ENCODE results near the gene TCIRG1. TPM values are rescaled to one million over a fixed set of nuclear protein-coding genes. Genes with fewer than 3 reads are reported as not detected.

TCIRG1 gene
- total RNA-seq, 4 donors from 2014 or later, result 84.4 to 251 (median 142) TPM

DNA sequence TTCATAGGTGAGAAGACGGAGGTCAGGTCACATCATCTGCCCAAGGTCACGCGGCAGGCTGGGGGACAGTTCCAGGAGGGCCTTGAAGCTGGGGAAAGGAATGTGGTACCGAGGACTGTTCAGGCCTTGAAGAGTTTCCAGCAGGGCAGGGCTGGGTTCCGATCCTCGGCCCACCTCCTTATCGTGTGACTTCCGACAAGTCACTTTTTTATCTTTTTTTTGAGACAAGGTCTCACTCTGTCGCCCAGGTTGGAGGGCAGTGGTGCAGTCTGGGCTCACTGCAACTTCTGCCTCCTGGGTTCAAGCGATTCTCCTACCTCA lies 7.7 kb upstream of the TCIRG1 start:
- DNase-seq (ENCODE audit: low spot score) (no peak), ATAC-seq (ENCODE audit: low FRiP score) (no peak)
- TF ChIP-seq, protein P1, sequence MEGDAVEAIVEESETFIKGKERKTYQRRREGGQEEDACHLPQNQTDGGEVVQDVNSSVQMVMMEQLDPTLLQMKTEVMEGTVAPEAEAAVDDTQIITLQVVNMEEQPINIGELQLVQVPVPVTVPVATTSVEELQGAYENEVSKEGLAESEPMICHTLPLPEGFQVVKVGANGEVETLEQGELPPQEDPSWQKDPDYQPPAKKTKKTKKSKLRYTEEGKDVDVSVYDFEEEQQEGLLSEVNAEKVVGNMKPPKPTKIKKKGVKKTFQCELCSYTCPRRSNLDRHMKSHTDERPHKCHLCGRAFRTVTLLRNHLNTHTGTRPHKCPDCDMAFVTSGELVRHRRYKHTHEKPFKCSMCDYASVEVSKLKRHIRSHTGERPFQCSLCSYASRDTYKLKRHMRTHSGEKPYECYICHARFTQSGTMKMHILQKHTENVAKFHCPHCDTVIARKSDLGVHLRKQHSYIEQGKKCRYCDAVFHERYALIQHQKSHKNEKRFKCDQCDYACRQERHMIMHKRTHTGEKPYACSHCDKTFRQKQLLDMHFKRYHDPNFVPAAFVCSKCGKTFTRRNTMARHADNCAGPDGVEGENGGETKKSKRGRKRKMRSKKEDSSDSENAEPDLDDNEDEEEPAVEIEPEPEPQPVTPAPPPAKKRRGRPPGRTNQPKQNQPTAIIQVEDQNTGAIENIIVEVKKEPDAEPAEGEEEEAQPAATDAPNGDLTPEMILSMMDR (IDR thresholded peaks at IDR 0.05), result no peak

DNA sequence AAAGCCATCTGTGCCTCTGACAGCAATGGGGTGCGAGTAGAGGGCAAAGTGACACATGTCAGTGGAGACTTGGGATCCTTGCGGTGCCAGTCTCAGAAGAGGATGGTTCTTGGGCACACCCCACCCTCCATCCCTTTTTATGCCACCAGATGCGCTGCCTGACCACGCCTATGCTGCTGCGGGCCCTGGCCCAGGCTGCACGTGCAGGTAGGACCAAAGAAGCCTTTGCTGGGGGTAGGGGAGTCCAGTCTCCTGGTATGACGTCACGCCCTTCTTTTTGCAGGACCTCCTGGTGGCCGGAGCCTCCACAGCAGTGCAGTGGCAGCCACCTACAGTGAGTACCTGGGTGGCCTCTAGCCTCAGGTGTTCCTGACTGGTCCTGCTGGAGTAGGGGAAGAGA lies 6.8 kb upstream of the TCIRG1 start:
- no peak for DNase-seq (ENCODE audit: low spot score)
- TF ChIP-seq, protein P1 (IDR thresholded peaks at IDR 0.05), result no peak
- ATAC-seq (ENCODE audit: low FRiP score), result no peak

DNA sequence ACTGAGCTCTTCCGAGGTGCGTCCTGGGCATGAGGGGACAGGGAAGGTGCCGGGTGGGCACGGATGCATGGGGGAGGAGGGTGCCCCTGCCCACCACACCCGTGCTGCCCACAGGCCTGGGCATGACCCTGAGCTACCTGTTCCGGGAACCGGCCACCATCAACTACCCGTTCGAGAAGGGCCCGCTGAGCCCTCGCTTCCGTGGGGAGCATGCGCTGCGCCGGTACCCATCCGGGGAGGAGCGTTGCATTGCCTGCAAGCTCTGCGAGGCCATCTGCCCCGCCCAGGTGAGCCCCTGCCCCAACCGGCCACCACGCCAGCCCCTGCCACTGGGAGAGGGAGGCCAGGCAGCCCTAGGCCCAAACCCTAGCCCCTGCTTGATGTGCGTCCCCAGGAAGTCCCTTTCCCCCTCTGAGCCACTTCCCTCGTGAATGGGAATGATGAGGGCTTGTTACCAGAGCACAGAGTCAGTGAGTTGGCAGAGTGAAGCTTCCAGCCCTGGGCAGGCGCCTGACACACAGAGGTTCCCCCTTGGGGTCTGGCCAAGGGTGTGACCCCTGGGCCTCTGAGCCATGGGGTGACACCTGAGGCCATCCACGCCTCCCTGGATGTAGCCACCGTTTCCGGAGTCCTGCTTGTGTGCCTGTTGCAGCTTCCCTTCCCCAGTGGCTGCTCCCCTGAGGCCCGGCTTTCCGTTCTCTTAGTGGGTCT lies 5.7 kb upstream of the TCIRG1 start:
- DNase-seq (ENCODE audit: low spot score) (no peak), ATAC-seq (ENCODE audit: low FRiP score) (no peak)
- TF ChIP-seq, protein P1 (IDR thresholded peaks at IDR 0.05), result no peak

DNA sequence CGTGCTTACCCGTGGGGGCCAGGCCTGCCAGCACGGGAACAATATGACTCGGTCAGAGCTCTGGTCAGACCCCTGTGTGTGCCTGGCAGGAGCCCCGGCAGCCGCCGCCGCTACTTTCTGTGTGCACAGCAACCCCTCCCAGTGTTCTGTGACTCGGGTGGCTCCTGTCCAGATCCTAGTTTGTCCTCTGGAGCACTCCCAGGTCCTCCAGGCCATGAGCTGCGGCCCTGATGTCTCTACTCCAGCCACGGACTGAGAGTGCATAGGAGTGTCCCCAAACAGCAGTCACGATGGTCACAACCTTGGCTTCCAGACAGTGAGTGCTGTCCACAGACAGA lies 5.1 kb upstream of the TCIRG1 start:
- ATAC-seq (ENCODE audit: low FRiP score), result no peak
- TF ChIP-seq, protein P1 (IDR thresholded peaks at IDR 0.05), result no peak
- DNase-seq (ENCODE audit: low spot score), result no peak

DNA sequence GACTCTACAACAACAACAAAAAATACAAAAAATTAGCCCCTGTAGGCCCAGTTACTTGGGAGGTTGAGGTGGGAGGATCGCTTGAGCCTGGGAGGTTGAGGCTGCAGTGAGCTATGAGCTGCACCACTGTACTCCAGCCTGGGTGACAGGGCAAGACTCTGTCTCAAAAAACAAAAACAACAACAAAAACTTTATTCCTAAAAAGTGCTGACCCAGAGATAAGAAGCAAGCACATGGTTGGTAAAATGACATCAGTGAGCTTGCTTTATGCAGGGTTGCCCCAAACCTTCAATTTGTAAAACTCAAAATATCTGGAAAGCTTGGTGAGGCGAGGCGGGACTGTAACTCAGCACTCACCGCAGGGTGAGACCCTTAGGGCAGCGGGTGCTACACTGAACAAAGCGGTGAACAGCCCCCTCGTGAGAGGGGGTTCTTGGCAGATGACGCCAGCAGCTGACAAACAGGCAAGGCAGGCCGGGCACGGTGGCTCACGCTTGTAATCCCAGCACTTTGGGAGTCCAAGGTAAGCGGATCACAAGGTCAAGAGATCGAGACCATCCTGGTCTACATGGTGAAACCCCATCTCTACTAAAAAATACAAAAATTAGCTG lies 3.5 kb upstream of the TCIRG1 start:
- TF ChIP-seq, protein P1 (IDR thresholded peaks at IDR 0.05), result no peak
- no peak for ATAC-seq (ENCODE audit: low FRiP score)
- no peak for DNase-seq (ENCODE audit: low spot score)

DNA sequence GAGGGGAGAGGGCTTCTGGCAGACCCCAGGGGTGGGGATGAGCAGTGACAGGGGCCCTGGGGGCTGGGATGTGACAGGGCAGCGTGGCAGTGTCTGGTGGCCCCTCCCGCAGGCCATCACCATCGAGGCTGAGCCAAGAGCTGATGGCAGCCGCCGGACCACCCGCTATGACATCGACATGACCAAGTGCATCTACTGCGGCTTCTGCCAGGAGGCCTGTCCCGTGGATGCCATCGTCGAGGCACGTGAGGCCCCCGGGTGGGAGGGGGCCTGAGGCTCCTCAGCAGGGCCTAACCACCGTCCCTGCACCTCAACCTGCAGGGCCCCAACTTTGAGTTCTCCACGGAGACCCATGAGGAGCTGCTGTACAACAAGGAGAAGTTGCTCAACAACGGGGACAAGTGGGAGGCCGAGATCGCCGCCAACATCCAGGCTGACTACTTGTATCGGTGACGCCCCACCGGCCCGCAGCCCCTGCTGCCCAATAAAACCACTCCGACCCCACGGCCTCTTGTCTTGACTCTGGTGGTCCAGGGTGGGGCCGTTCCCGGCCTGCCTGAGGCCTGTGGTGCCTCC lies 2.6 kb upstream of the TCIRG1 start:
- no peak for DNase-seq (ENCODE audit: low spot score)

More for the DNA sequence above, 2.6 kb upstream of the TCIRG1 start:
- ATAC-seq (ENCODE audit: low FRiP score), result no peak
- TF ChIP-seq, protein P1 (IDR thresholded peaks at IDR 0.05), result no peak

All from omental fat pad (tissue), 4 donors.